NT2/D1 (cell line): ENCODE data around the gene FZD2.

Experiments used
- SUZ12 ChIP-seq: IDR thresholded peaks from 2 replicates; pipeline ENCODE4 v1.6.1; 2011; ENCODE audit not compliant: insufficient read length, insufficient read depth; ENCODE audit errors: extremely low read depth
- YY1 ChIP-seq: IDR thresholded peaks from 2 replicates; pipeline ENCODE4 v1.6.1; 2011; ENCODE audit not compliant: insufficient read length, insufficient read depth
- ZNF274 ChIP-seq: IDR thresholded peaks from 2 replicates; pipeline ENCODE4 v1.6.1; 2011; ENCODE audit warnings: mild to moderate bottlenecking, low read depth, low read length

- TF ChIP-seq ZNF274 = no peak
- TF ChIP-seq YY1 = no peak
- TF ChIP-seq SUZ12 = no peak
These were observed 8.7 kb upstream of the FZD2 start for GRCh38 chr17:44548376-44549230.
